H1 (cell line): ENCODE measurements around the gene ANKRD40. TPM values are rescaled to one million over a fixed set of nuclear protein-coding genes. Genes with fewer than 3 reads are reported as not detected.

ENCODE experiments used
- CTCF ChIA-PET: fragments of 300-600 bp; sonication (Branson Sonifier 250); formaldehyde crosslinking; loops from one replicate; lab custom pipeline; 2021; ENCODE audit not compliant: partially characterized antibody; lab: Charles Lee
- POLR2A ChIA-PET: fragments of 300-600 bp; sonication (Branson Sonifier 250); formaldehyde crosslinking; loops from one replicate; lab custom pipeline; 2021; ENCODE audit warnings: inconsistent platforms; ENCODE audit not compliant: partially characterized antibody; lab: Charles Lee
- DNase-seq, 2 experiments: peaks; one replicate each; pipeline versions ENCODE4 v3.0.0 to v3.0.0-alpha.2; 2010 to 2022; ENCODE audit warnings: low spot score in 2 of 2, low read depth in 1 of 2, mixed read lengths in 1 of 2
- FAIRE-seq: peaks from 2 replicates; lab custom pipeline; 2011; peaks lifted over from hg19 to GRCh38; lab: Jason Lieb, UNC
- H2AFZ ChIP-seq: 2 replicates; pipeline ENCODE4 v1.8.1; 2012; ENCODE audit warnings: low read length, inconsistent platforms
- H2AK5ac ChIP-seq: 2 replicates; pipeline ENCODE4 v1.6.1; 2013; ENCODE audit warnings: low read depth, low read length
- H2BK120ac ChIP-seq: replicated peaks from 2 replicates; pipeline ENCODE3; 2013; ENCODE audit warnings: low read depth, low read length, inconsistent platforms
- H2BK12ac ChIP-seq: 2 replicates; pipeline ENCODE4 v1.6.1; 2013; ENCODE audit warnings: low read depth, low read length
- H2BK15ac ChIP-seq: 2 replicates; pipeline ENCODE4 v1.6.1; 2013; ENCODE audit warnings: low read length
- H2BK20ac ChIP-seq: 2 replicates; pipeline ENCODE4 v1.6.1; 2013; ENCODE audit warnings: low read length
- H2BK5ac ChIP-seq: 2 replicates; pipeline ENCODE4 v1.6.1; 2013; ENCODE audit warnings: low read depth, low read length
- H3K14ac ChIP-seq: 2 replicates; pipeline ENCODE4 v1.6.1; 2013; ENCODE audit warnings: inconsistent platforms; ENCODE audit not compliant: insufficient read length
- H3K18ac ChIP-seq: 2 replicates; pipeline ENCODE4 v1.6.1; 2013; ENCODE audit warnings: low read length; ENCODE audit errors: extremely low read depth
- H3K23ac ChIP-seq: 2 replicates; pipeline ENCODE4 v1.6.1; 2013; ENCODE audit warnings: inconsistent platforms; ENCODE audit not compliant: insufficient read length
- H3K23me2 ChIP-seq: 2 replicates; pipeline ENCODE4 v1.6.1; 2013; ENCODE audit warnings: low read depth, low read length
- H3K27ac ChIP-seq: 2 replicates; pipeline ENCODE4 v1.6.1; 2011; ENCODE audit warnings: low read depth, low read length, inconsistent platforms
- H3K27me3 ChIP-seq, 4 experiments: replicated peaks in 1 of 4; 1 replicate in 1 of 4; 2 replicates in 3 of 4; pipeline versions ENCODE4 v1.6.1 to v1.8.1; 2011 to 2013; ENCODE audit warnings: low read length in 3 of 4, mild to moderate bottlenecking in 3 of 4, inconsistent platforms in 2 of 4, mixed read lengths in 2 of 4, moderate library complexity in 1 of 4; ENCODE audit not compliant: control insufficient read depth in 3 of 4, insufficient read depth in 3 of 4; ENCODE audit errors: extremely low read depth in 1 of 4
- H3K36me3 ChIP-seq, 4 experiments: 2 replicates each; pipeline versions ENCODE4 v1.6.1 to v1.8.1; 2011 to 2013; ENCODE audit warnings: mild to moderate bottlenecking in 4 of 4, low read length in 3 of 4, moderate library complexity in 2 of 4, control low read depth in 1 of 4, inconsistent platforms in 1 of 4; ENCODE audit not compliant: insufficient read depth in 4 of 4, control insufficient read depth in 2 of 4
- H3K4ac ChIP-seq: replicated peaks from 2 replicates; pipeline ENCODE3; 2013; ENCODE audit warnings: low read length, low read depth, mixed read lengths, inconsistent platforms; ENCODE audit not compliant: insufficient read length
- H3K4me1 ChIP-seq, 4 experiments: replicated peaks in 1 of 4; 1 replicate in 1 of 4; 2 replicates in 3 of 4; pipeline versions ENCODE4 v1.6.1 to v1.8.1; 2011 to 2013; ENCODE audit warnings: low read length in 3 of 4, inconsistent platforms in 2 of 4, mixed read lengths in 1 of 4; ENCODE audit not compliant: insufficient read depth in 4 of 4, control insufficient read depth in 3 of 4
- H3K4me2 ChIP-seq, 2 experiments: 2 replicates each; pipeline versions ENCODE4 v1.6.1 to v1.8.1; 2011 to 2013; ENCODE audit warnings: low read depth in 2 of 2, low read length in 2 of 2, control low read depth in 1 of 2, inconsistent platforms in 1 of 2, mild to moderate bottlenecking in 1 of 2; ENCODE audit not compliant: insufficient read depth in 1 of 2
- H3K4me3 ChIP-seq, 4 experiments: fragments of 200-600, 300-600 bp in 1 of 4; sonication (generic), shearing (Covaris generic), sonication (Bioruptor Twin) in 1 of 4; 2 replicates each; pipeline versions ENCODE4 v1.5.1 to v1.8.1; 2011 to 2016; ENCODE audit warnings: low read length in 4 of 4, low read depth in 3 of 4, control low read depth in 2 of 4, inconsistent platforms in 2 of 4, mild to moderate bottlenecking in 2 of 4, mixed read lengths in 1 of 4, moderate library complexity in 1 of 4; ENCODE audit not compliant: insufficient read depth in 2 of 4; ENCODE audit errors: extremely low read depth in 1 of 4
- H3K56ac ChIP-seq: replicated peaks from 2 replicates; pipeline ENCODE3; 2013; ENCODE audit warnings: low read depth, mild to moderate bottlenecking, mixed read lengths, low read length, inconsistent platforms; ENCODE audit not compliant: insufficient read length
- H3K79me1 ChIP-seq: 2 replicates; pipeline ENCODE4 v1.6.1; 2013; ENCODE audit warnings: low read depth, low read length, control low read depth
- H3K79me2 ChIP-seq, 2 experiments: 2 replicates each; pipeline versions ENCODE4 v1.6.1 to v1.8.1; 2012 to 2013; ENCODE audit warnings: low read length in 2 of 2, mild to moderate bottlenecking in 2 of 2, inconsistent platforms in 1 of 2; ENCODE audit not compliant: insufficient read depth in 2 of 2, control insufficient read depth in 1 of 2
- H3K9ac ChIP-seq, 4 experiments: replicated peaks in 1 of 4; 1 replicate in 1 of 4; 2 replicates in 3 of 4; pipeline versions ENCODE4 v1.6.1 to v1.8.1; 2011 to 2013; ENCODE audit warnings: low read depth in 3 of 4, low read length in 3 of 4, control low read depth in 2 of 4, mild to moderate bottlenecking in 2 of 4, moderate library complexity in 2 of 4, inconsistent platforms in 1 of 4; ENCODE audit errors: extremely low read depth in 1 of 4
- H3K9me3 ChIP-seq, 2 experiments: 2 replicates each; pipeline versions ENCODE4 v1.6.1 to v1.8.1; 2012 to 2013; ENCODE audit warnings: mild to moderate bottlenecking in 2 of 2, moderate library complexity in 2 of 2, control low read depth in 1 of 2, inconsistent platforms in 1 of 2, low read depth in 1 of 2, low read length in 1 of 2, mixed read lengths in 1 of 2; ENCODE audit not compliant: insufficient read depth in 2 of 2
- H4K20me1 ChIP-seq, 2 experiments: replicated peaks in 1 of 2; 2 replicates each; pipeline versions ENCODE3 to v1.8.1; 2011 to 2013; ENCODE audit warnings: inconsistent platforms in 2 of 2, low read length in 2 of 2, mild to moderate bottlenecking in 1 of 2; ENCODE audit not compliant: insufficient read depth in 2 of 2, control insufficient read depth in 1 of 2
- H4K5ac ChIP-seq: 2 replicates; pipeline ENCODE4 v1.6.1; 2013; ENCODE audit warnings: low read length, low read depth, mixed read lengths, inconsistent platforms; ENCODE audit not compliant: insufficient read length
- H4K8ac ChIP-seq: 2 replicates; pipeline ENCODE4 v1.8.0; 2013; ENCODE audit warnings: mild to moderate bottlenecking, moderate library complexity, low read length, inconsistent platforms; ENCODE audit not compliant: insufficient read depth; ENCODE audit errors: extremely low read depth
- H4K91ac ChIP-seq: replicated peaks from 2 replicates; pipeline ENCODE3; 2013; ENCODE audit warnings: low read length, mixed read lengths, inconsistent platforms; ENCODE audit not compliant: insufficient read length
- BACH1 ChIP-seq: IDR thresholded peaks from 2 replicates; pipeline ENCODE4 v1.6.1; 2012; ENCODE audit warnings: low read length, improper control_type of control experiment
- BCL11A ChIP-seq, 2 experiments: IDR thresholded peaks; one replicate each; pipeline ENCODE4 v1.6.1; 2011; ENCODE audit warnings: low read depth in 2 of 2, low read length in 2 of 2, mild to moderate bottlenecking in 2 of 2
- CEBPB ChIP-seq: IDR thresholded peaks from 2 replicates; pipeline ENCODE4 v1.6.1; 2012; ENCODE audit warnings: low read depth, low read length
- CREB1 ChIP-seq: IDR thresholded peaks from 2 replicates; pipeline ENCODE4 v1.6.1; 2012; ENCODE audit warnings: inconsistent platforms
- EGR1 ChIP-seq: IDR thresholded peaks from 2 replicates; pipeline ENCODE4 v1.6.1; 2011; ENCODE audit warnings: low read depth, low read length, borderline replicate concordance
- EP300 ChIP-seq, 2 experiments: IDR thresholded peaks; 1 replicate in 1 of 2; 2 replicates in 1 of 2; pipeline ENCODE4 v1.6.1; 2011 to 2012; ENCODE audit warnings: low read depth in 2 of 2, low read length in 2 of 2, mild to moderate bottlenecking in 2 of 2, borderline replicate concordance in 1 of 2, inconsistent platforms in 1 of 2, moderate library complexity in 1 of 2
- MAFK ChIP-seq: IDR thresholded peaks from 2 replicates; pipeline ENCODE4 v1.6.1; 2012; ENCODE audit warnings: low read depth, mild to moderate bottlenecking, improper control_type of control experiment, low read length
- RFX5 ChIP-seq: IDR thresholded peaks from 2 replicates; pipeline ENCODE4 v1.6.1; 2011; ENCODE audit warnings: low read depth, low read length, improper control_type of control experiment, borderline replicate concordance
- RXRA ChIP-seq: IDR thresholded peaks from 2 replicates; pipeline ENCODE4 v1.6.1; 2011; ENCODE audit warnings: low read depth, mild to moderate bottlenecking, low read length, moderate library complexity; ENCODE audit not compliant: insufficient read depth
- SP4 ChIP-seq: IDR thresholded peaks from 2 replicates; pipeline ENCODE4 v1.6.1; 2012; ENCODE audit warnings: low read length, inconsistent platforms
- TCF12 ChIP-seq: IDR thresholded peaks from 2 replicates; pipeline ENCODE4 v1.6.1; 2011; ENCODE audit warnings: low read depth, mild to moderate bottlenecking, low read length
- YY1 ChIP-seq: IDR thresholded peaks from 2 replicates; pipeline ENCODE4 v1.6.1; 2011; ENCODE audit warnings: low read depth, mild to moderate bottlenecking, low read length
- WGBS, 2 experiments: shearing (Covaris generic) in 1 of 2; methylation state at CpG; one replicate each; pipeline versions ENCODE4 v1.1.6 to v1.1.7; 2013 to 2015; ENCODE audit warnings: low lambda C conversion rate in 2 of 2, mixed read lengths in 2 of 2, inconsistent platforms in 1 of 2, low coverage in 1 of 2, missing lambda C conversion rate in 1 of 2; ENCODE audit not compliant: insufficient replicate concordance in 2 of 2, insufficient coverage in 1 of 2, insufficient read length in 1 of 2; ENCODE audit errors: extremely low coverage in 1 of 2, missing lambda C conversion rate in 1 of 2; 5-methylcytosine and 5-hydroxymethylcytosine counted together
- polyA plus RNA-seq, 7 experiments: library from polyadenylated mRNA; depleted of rRNA in 3 of 7; stranded (reverse) in 5 of 7; unstranded in 2 of 7; fragments of >200 nt in 5 of 7; fragments of 200-250 nt in 2 of 7; gene quantifications; 1 replicate in 5 of 7; 2 replicates in 1 of 7; 4 replicates in 1 of 7; pipeline versions ENCODE4 v1.2.1 to v1.2.3, GENCODE V29; 2011 to 2013; ENCODE audit warnings: missing spikeins in 2 of 7, mixed read lengths in 2 of 7
- total RNA-seq: library from RNA; stranded (reverse); fragmentation: NEBNext Ultra II Directional; extraction: Animal tissue kit (Norgen Biotek cat#: 25700); gene quantifications from 2 replicates; pipeline ENCODE4 v1.2.1, GENCODE V29; 2021
- TF ChIP-seq, protein P1 (sequence below), 3 experiments: IDR thresholded peaks; 1 replicate in 2 of 3; 2 replicates in 1 of 3; pipeline versions ENCODE4 v1.5.1 to v1.6.1; 2011; ENCODE audit warnings: low read length in 3 of 3, mild to moderate bottlenecking in 3 of 3, inconsistent platforms in 2 of 3, low read depth in 1 of 3, moderate library complexity in 1 of 3; ENCODE audit not compliant: insufficient read depth in 1 of 3; ENCODE audit errors: control extremely low read depth in 1 of 3

Gene ANKRD40
- total and polyA plus RNA-seq, 2 of the 8 experiments (the other 6 are each of a cell fraction or from before 2014, with no cell fraction given), result 26.1 to 50.1 TPM

DNA sequence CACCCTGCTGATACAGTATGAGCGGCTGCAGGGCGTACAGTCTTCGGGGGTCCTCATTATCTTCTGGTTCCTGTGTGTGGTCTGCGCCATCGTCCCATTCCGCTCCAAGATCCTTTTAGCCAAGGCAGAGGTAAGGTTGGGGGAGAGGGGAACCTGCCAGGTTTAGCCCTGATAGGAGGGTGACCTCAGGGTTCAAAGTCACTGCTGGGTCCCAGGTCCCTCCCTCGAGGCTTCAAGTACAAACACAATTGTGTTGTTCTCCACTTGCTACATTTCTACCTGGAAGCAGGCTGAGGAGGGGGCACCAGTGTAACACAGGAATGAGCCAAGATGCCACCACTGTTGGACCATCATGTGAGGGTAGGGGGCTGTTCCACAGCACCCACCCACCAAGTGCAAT, 50.7 kb downstream of the ANKRD40 start:
- Histone ChIP-seq H2BK12ac (no peak overlapping the region), H3K27ac (no peak overlapping the region), H3K23me2 (no peaks in the 10 kb centered on the region), H3K56ac (no peak overlapping the region), H4K8ac (peak overlapping the region; percentile 28; the same call in 1 of the 2 replicates), H2BK20ac (no peak overlapping the region), H2BK5ac (no peak overlapping the region), H3K9me3 (no peaks in the 10 kb centered on the region; a peak in 1 of 4 replicates), H2BK15ac (no peak overlapping the region), H3K9ac (no peak overlapping the region), H3K14ac (no peak overlapping the region), H2AFZ (no peak overlapping the region), H3K23ac (no peak overlapping the region), H3K4me3 (no peak overlapping the region), H4K5ac (no peak overlapping the region), H3K4ac (no peak overlapping the region), H3K79me2 (no peaks in the 10 kb centered on the region), H3K4me1 (peaks cover 2 to 7% (median 5%) of the 10 kb centered on the region in 4 experiments; a peak in 6 of 7 replicates), H3K79me1 (no peaks in the 10 kb centered on the region), H2AK5ac (0 out of 2 replicates have a peak overlapping the region, but pooled peaks have one; percentile 24), H3K18ac (no peak overlapping the region), H3K4me2 (no peak overlapping the region), H4K91ac (no peak overlapping the region), H3K36me3 (no peaks in the 10 kb centered on the region), H3K27me3 (no peaks in the 10 kb centered on the region), H4K20me1 (no peaks in the 10 kb centered on the region), H2BK120ac (no peak overlapping the region)
- WGBS, 2 experiments, result 96% methylated on average over 7 of the region's 7 CpGs; no CpG with 5 or more reads in 1 of the 2 experiments
- ChIA-PET CTCF (interaction anchor here (1.4 to 10.0 kb wide), 4 partner anchors 8 to 106 kb away, joined by 3 to 96 read pairs (median 13); no protein-coding TSS in a partner anchor), POLR2A (no interaction called here)
- no peak for DNase-seq
- no peak for FAIRE-seq
- TF ChIP-seq, protein P1, sequence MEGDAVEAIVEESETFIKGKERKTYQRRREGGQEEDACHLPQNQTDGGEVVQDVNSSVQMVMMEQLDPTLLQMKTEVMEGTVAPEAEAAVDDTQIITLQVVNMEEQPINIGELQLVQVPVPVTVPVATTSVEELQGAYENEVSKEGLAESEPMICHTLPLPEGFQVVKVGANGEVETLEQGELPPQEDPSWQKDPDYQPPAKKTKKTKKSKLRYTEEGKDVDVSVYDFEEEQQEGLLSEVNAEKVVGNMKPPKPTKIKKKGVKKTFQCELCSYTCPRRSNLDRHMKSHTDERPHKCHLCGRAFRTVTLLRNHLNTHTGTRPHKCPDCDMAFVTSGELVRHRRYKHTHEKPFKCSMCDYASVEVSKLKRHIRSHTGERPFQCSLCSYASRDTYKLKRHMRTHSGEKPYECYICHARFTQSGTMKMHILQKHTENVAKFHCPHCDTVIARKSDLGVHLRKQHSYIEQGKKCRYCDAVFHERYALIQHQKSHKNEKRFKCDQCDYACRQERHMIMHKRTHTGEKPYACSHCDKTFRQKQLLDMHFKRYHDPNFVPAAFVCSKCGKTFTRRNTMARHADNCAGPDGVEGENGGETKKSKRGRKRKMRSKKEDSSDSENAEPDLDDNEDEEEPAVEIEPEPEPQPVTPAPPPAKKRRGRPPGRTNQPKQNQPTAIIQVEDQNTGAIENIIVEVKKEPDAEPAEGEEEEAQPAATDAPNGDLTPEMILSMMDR (IDR thresholded peaks at IDR 0.05; ENCODE audit: control extremely low read depth in 1 of 3, insufficient read depth in 1 of 3, low read depth in 1 of 3, low read length in 3 of 3), result no peak
- TF ChIP-seq SP4 (no peak), BACH1 (no peak), YY1 (no peak), CREB1 (no peak), RFX5 (no peak), EGR1 (no peak), TCF12 (no peak), BCL11A (IDR thresholded peaks at IDR 0.05; ENCODE audit: low read depth in 2 of 2, low read length in 2 of 2) (no peak), MAFK (no peak), EP300 (IDR thresholded peaks at IDR 0.05; ENCODE audit: borderline replicate concordance in 1 of 2, low read depth in 2 of 2, low read length in 2 of 2) (no peak), CEBPB (no peak), RXRA (no peak)
